SU-DHL-6 (cell line): Measurements from ENCODE around the gene GP9.

Source experiments
- H2AFZ ChIP-seq: fragments of 200-600 bp; sonication (generic); 2 replicates; pipeline ENCODE4 v1.6.1; 2014; ENCODE audit warnings: low read depth, mild to moderate bottlenecking, moderate library complexity, mixed read lengths, antibody characterized with exemption, low read length; ENCODE audit not compliant: severe bottlenecking
- H3F3A ChIP-seq: fragments of 200-600 bp; shearing (Covaris generic); 2 replicates; pipeline ENCODE4 v1.6.0; 2016; ENCODE audit warnings: antibody characterized with exemption, mild to moderate bottlenecking; ENCODE audit not compliant: insufficient read depth
- H3K27ac ChIP-seq: fragments of 200-600 bp; sonication (generic); 2 replicates; pipeline ENCODE4 v1.5.1; 2016; ENCODE audit warnings: low read depth, mild to moderate bottlenecking, low read length, moderate library complexity, mixed read lengths
- H3K27me3 ChIP-seq: fragments of 200-600 bp; sonication (generic), shearing (Covaris generic); 2 replicates; pipeline ENCODE4 v1.6.0; 2014; ENCODE audit warnings: mild to moderate bottlenecking, low read length
- H3K36me3 ChIP-seq: fragments of 200-600 bp; sonication (generic); 2 replicates; pipeline ENCODE4 v1.6.1; 2014; ENCODE audit warnings: mild to moderate bottlenecking, low read length, mixed read lengths
- H3K4me2 ChIP-seq: fragments of 300-600, 200-600 bp; shearing (Covaris generic), sonication (generic); 2 replicates; pipeline ENCODE4 v1.6.0; 2014; ENCODE audit warnings: low read length, low read depth, mild to moderate bottlenecking; ENCODE audit not compliant: poor library complexity, severe bottlenecking
- H3K4me3 ChIP-seq: fragments of 200-600 bp; sonication (generic); 2 replicates; pipeline ENCODE4 v1.5.1; 2014; ENCODE audit warnings: antibody characterized with exemption, low read length, mild to moderate bottlenecking, mixed read lengths; ENCODE audit not compliant: insufficient read depth, poor library complexity, severe bottlenecking
- H3K79me2 ChIP-seq: fragments of 200-600 bp; sonication (generic); 2 replicates; pipeline ENCODE4 v1.6.1; 2014; ENCODE audit warnings: mild to moderate bottlenecking, low read length, moderate library complexity; ENCODE audit not compliant: insufficient read depth
- H3K9ac ChIP-seq: fragments of 200-600 bp; sonication (generic); 2 replicates; pipeline ENCODE4 v1.7.0; 2014; ENCODE audit warnings: mild to moderate bottlenecking, low read length
- H3K9me2 ChIP-seq: fragments of 200-600 bp; sonication (generic); replicated peaks from 2 replicates; pipeline ENCODE4 v1.6.1; 2014; ENCODE audit warnings: low read length; ENCODE audit not compliant: insufficient read depth
- H3K9me3 ChIP-seq: fragments of 200-600 bp; sonication (generic); 2 replicates; pipeline ENCODE4 v1.6.1; 2014; ENCODE audit warnings: low read length, mixed read lengths; ENCODE audit not compliant: insufficient read depth
- H4K20me1 ChIP-seq: fragments of 200-600 bp; sonication (generic); 2 replicates; pipeline ENCODE4 v1.6.1; 2014; ENCODE audit warnings: low read depth, mild to moderate bottlenecking, antibody characterized with exemption, low read length, moderate library complexity, mixed read lengths
- EZH2phosphoT487 ChIP-seq: fragments of 200-600 bp; sonication (generic), shearing (Covaris generic); conservative IDR thresholded peaks from 2 replicates; pipeline ENCODE4 v1.6.1; 2018; ENCODE audit warnings: mild to moderate bottlenecking, antibody characterized with exemption, low read length, moderate library complexity, mixed read lengths
- TF ChIP-seq, protein P1 (sequence below): fragments of 200-600 bp; sonication (generic); IDR thresholded peaks from one replicate; pipeline ENCODE4 v1.5.1; 2017; ENCODE audit warnings: antibody characterized with exemption, mild to moderate bottlenecking, low read length, moderate library complexity; ENCODE audit not compliant: insufficient read depth, poor library complexity, severe bottlenecking

Gene GP9

GRCh38 chr3:129081503-129081902 lies 20.9 kb downstream of the GP9 start:
- no peak overlapping the region for H3K4me3 ChIP-seq
- H3K9me3 ChIP-seq = no peaks in the 10 kb centered on the region
- H2AFZ ChIP-seq = no peak overlapping the region
- H3K79me2 ChIP-seq = no peaks in the 10 kb centered on the region
- H3F3A ChIP-seq = no peaks in the 10 kb centered on the region
- H3K27me3 ChIP-seq = no peaks in the 10 kb centered on the region
- H4K20me1 ChIP-seq = no peaks in the 10 kb centered on the region
- H3K4me2 ChIP-seq = no peak overlapping the region
- no peak for TF ChIP-seq EZH2phosphoT487
- TF ChIP-seq, protein P1, sequence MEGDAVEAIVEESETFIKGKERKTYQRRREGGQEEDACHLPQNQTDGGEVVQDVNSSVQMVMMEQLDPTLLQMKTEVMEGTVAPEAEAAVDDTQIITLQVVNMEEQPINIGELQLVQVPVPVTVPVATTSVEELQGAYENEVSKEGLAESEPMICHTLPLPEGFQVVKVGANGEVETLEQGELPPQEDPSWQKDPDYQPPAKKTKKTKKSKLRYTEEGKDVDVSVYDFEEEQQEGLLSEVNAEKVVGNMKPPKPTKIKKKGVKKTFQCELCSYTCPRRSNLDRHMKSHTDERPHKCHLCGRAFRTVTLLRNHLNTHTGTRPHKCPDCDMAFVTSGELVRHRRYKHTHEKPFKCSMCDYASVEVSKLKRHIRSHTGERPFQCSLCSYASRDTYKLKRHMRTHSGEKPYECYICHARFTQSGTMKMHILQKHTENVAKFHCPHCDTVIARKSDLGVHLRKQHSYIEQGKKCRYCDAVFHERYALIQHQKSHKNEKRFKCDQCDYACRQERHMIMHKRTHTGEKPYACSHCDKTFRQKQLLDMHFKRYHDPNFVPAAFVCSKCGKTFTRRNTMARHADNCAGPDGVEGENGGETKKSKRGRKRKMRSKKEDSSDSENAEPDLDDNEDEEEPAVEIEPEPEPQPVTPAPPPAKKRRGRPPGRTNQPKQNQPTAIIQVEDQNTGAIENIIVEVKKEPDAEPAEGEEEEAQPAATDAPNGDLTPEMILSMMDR = no peak
- H3K36me3 ChIP-seq = no peaks in the 10 kb centered on the region
- no peak overlapping the region for H3K27ac ChIP-seq
- H3K9ac ChIP-seq = no peak overlapping the region
- H3K9me2 ChIP-seq = no peaks in the 10 kb centered on the region

DNA sequence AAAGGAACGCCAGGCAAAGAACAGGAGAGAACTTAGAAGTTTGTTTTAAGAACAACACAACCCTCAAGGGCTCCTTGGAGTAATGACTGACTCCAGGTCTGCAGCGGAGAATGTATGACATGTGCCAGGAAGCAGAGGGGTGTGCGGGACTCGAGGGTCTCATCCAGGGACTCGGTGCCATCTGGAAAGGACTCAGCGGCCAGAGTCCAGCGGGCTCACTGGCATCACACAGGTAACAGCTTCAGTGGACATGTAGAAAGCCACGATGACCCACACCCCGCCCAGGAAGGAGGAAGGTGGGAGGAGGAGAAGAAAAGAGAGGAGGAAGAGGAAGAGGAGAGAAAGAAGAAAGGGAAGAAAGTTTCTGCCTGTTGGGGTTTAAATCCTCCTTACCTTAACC lies 21.4 kb downstream of the GP9 start:
- Histone ChIP-seq H3K79me2 (no peaks in the 10 kb centered on the region), H2AFZ (no peak overlapping the region), H3K9me3 (no peaks in the 10 kb centered on the region), H3K4me3 (no peak overlapping the region), H4K20me1 (no peaks in the 10 kb centered on the region), H3K36me3 (no peaks in the 10 kb centered on the region), H3K9ac (no peak overlapping the region), H3F3A (no peaks in the 10 kb centered on the region), H3K9me2 (no peaks in the 10 kb centered on the region), H3K27me3 (no peaks in the 10 kb centered on the region), H3K4me2 (no peak overlapping the region), H3K27ac (no peak overlapping the region)
- no peak for TF ChIP-seq EZH2phosphoT487
- TF ChIP-seq, protein P1 = no peak

- Histone ChIP-seq H2AFZ (no peak overlapping the region), H3K4me3 (no peak overlapping the region), H3K27me3 (no peaks in the 10 kb centered on the region), H3F3A (no peaks in the 10 kb centered on the region), H3K9ac (no peak overlapping the region), H3K9me2 (no peaks in the 10 kb centered on the region), H3K9me3 (no peaks in the 10 kb centered on the region), H4K20me1 (no peaks in the 10 kb centered on the region), H3K4me2 (no peak overlapping the region), H3K36me3 (no peaks in the 10 kb centered on the region), H3K79me2 (no peaks in the 10 kb centered on the region), H3K27ac (no peak overlapping the region)
- TF ChIP-seq EZH2phosphoT487 = no peak
- TF ChIP-seq, protein P1 = no peak
Measured at GRCh38 chr3:129084501-129084900, 23.9 kb downstream of the GP9 start.

DNA sequence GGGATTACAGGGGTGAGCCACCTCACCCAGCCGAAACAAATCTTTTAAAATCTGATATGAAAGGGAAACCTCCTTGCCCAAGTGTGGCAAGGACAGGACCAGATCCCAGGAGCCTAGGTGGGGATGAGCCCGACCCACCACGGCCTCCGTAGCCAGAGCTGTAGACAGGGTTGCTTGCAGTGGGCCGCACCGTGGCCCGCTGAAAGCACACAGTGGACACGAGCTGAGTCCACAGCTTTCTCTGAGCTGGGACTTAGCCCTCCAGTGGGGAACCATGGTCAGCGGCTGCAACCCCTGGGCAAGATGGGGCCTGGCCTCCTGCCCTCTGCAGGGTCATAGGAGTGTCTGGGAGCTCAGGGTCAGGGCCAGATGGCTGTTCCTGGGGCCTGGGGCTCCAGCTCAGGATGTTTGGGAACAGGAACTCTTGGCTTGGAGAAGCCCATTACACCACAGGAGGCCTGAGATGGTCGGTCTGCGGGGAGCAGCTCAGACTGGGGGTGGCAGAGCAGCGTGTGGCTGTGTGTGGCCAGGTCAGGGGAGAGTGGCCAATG lies 24.7 kb downstream of the GP9 start:
- Histone ChIP-seq H4K20me1 (no peaks in the 10 kb centered on the region), H3K27me3 (no peaks in the 10 kb centered on the region), H3K9me3 (no peaks in the 10 kb centered on the region), H3K36me3 (no peaks in the 10 kb centered on the region), H2AFZ (no peak overlapping the region), H3K9me2 (no peaks in the 10 kb centered on the region), H3K9ac (no peak overlapping the region), H3F3A (no peaks in the 10 kb centered on the region), H3K4me2 (no peak overlapping the region), H3K27ac (no peak overlapping the region), H3K79me2 (no peaks in the 10 kb centered on the region), H3K4me3 (no peak overlapping the region)
- TF ChIP-seq, protein P1 = no peak
- no peak for TF ChIP-seq EZH2phosphoT487
